ENCODE data around the gene CTDP1. TPM values are rescaled to one million over a fixed set of nuclear protein-coding genes. Genes with fewer than 3 reads are reported as not detected.
A peak's percentile ranks its signal among the peaks of the same experiment; 100 is the strongest.

Gene CTDP1
- total and polyA plus RNA-seq, 4 donors: 18.8 to 30.5 (median 21.7) TPM

DNA sequence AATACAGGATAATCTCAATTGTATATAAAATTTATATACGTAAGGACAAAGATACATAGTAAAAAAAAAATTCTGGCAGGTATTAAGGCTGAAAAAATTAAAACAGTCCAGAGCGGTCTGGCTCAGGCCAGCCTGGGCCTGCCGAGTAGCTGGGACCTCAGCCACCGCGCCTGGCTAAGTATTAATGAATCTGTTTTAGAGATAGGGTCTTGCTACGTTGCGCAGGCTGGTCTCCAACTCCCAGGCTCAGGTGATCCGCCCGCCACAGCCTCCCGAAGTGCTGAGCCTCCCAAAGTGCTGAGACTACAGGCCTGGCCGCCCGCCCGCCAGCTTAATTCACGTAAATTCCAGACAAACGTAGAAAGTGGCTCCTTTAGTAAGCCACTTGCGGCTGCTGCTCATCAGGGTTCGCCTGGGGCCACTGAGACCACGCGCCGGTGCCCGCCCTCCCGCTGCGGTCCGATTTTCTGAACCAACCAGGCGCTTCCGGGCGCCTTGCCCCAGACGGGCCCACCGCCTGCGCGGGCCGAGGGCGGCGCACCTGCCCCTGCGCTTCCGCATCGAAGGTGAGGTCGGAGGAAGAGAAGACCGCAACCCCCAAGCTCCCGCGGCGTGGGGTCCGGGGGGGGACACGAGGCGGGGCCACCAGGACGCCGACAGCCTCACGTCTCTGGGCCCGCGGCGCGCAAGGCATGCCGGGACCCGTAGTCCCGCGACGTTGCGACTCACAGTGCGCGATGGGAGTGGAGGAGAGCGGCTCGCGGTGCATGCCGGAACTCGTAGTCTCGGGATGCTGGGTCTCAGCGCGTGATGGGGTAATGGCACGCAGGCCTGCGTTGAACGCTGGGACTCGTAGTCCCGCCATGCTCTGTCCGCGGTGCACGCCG is 695 bp upstream of the CTDP1 start:
- H3K27me3 ChIP-seq (ENCODE audit: control insufficient read depth in 3 of 3, insufficient read depth in 3 of 3, low read length in 2 of 3): no peaks in the 10 kb centered on the region
- DNase-seq: peak; percentile 99 to 100 (median 99)
- ATAC-seq (ENCODE audit: insufficient read depth, low FRiP score): peak; percentile 95
- H3K27ac ChIP-seq (ENCODE audit: low read depth in 1 of 2, low read length in 1 of 2): peak overlapping the region; percentile 93 to 99
- H3K9ac ChIP-seq (ENCODE audit: insufficient read depth in 1 of 2, low read length in 2 of 2): peak overlapping the region; percentile 72 to 87
- H3K4me3 ChIP-seq: peak overlapping the region; percentile 94
- peaks cover 0 to 14% (median under 1%) of the 10 kb centered on the region in 4 donors for H3K36me3 ChIP-seq (ENCODE audit: control insufficient read depth in 4 of 4, insufficient read depth in 4 of 4, low read length in 4 of 4)
- no peaks in the 10 kb centered on the region for H3K9me3 ChIP-seq (ENCODE audit: control insufficient read depth in 4 of 4, insufficient read depth in 3 of 4, low read length in 3 of 4)
- H3K4me1 ChIP-seq (ENCODE audit: control insufficient read depth in 5 of 5, insufficient read depth in 5 of 5, low read length in 5 of 5): peaks cover 5 to 25% (median 12%) of the 10 kb centered on the region in 5 donors
- TF ChIP-seq, protein P1, sequence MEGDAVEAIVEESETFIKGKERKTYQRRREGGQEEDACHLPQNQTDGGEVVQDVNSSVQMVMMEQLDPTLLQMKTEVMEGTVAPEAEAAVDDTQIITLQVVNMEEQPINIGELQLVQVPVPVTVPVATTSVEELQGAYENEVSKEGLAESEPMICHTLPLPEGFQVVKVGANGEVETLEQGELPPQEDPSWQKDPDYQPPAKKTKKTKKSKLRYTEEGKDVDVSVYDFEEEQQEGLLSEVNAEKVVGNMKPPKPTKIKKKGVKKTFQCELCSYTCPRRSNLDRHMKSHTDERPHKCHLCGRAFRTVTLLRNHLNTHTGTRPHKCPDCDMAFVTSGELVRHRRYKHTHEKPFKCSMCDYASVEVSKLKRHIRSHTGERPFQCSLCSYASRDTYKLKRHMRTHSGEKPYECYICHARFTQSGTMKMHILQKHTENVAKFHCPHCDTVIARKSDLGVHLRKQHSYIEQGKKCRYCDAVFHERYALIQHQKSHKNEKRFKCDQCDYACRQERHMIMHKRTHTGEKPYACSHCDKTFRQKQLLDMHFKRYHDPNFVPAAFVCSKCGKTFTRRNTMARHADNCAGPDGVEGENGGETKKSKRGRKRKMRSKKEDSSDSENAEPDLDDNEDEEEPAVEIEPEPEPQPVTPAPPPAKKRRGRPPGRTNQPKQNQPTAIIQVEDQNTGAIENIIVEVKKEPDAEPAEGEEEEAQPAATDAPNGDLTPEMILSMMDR (IDR thresholded peaks at IDR 0.05; ENCODE audit: control extremely low read depth, extremely low read depth): no peak
- WGBS, 2 donors: 1% methylated on average over 60 to 77 of the region's 77 CpGs

DNA sequence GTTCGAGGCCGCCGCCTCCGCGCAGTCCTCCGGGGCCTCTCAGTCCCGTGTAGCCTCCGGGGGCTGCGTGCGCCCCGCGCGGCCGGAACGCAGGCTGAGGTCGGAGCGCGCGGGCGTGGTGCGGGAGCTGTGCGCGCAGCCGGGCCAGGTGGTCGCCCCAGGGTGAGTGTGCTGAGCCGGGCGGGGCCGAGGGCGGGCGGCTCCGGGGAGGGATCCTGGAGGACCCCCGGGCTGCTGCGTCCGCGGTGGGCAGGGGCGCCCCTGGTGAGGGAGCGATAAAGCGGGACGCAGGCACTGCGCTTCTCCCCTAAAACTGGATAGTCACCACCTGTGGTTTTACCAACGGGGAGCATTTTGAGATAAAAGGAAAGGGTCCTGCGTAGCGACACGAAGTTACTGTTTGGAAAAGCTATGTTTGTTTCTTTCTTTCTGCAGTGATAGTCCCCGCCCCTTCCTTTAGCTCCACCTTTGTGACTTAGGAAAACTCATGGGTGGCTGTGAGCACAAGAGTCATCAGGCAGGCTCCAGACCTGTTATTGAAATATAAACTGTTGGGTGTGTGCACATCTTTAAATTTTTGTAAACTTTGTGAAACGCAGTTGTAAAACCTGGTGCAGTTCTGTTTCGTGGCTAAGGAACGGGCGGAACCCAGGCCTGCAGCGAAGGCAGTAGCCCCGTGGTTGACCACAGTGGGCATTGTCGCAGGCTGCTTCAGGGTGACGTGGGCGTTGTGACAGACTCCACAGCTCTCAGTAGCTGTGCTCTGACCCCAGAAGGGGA is 687 bp downstream of the CTDP1 start:
- ATAC-seq (ENCODE audit: insufficient read depth, low FRiP score): no peak
- Histone ChIP-seq H3K27ac (ENCODE audit: low read depth in 1 of 2, low read length in 1 of 2) (peak overlapping the region; percentile 93 to 99), H3K9me3 (ENCODE audit: control insufficient read depth in 4 of 4, insufficient read depth in 3 of 4, low read length in 3 of 4) (no peaks in the 10 kb centered on the region), H3K27me3 (ENCODE audit: control insufficient read depth in 3 of 3, insufficient read depth in 3 of 3, low read length in 2 of 3) (no peaks in the 10 kb centered on the region), H3K9ac (ENCODE audit: insufficient read depth in 1 of 2, low read length in 2 of 2) (peak overlapping the region; percentile 52 to 67), H3K4me3 (peak overlapping the region; percentile 94), H3K36me3 (ENCODE audit: control insufficient read depth in 4 of 4, insufficient read depth in 4 of 4, low read length in 4 of 4) (peaks cover 0 to 14% (median 1%) of the 10 kb centered on the region in 4 donors), H3K4me1 (ENCODE audit: control insufficient read depth in 5 of 5, insufficient read depth in 5 of 5, low read length in 5 of 5) (peaks cover 5 to 25% (median 12%) of the 10 kb centered on the region in 5 donors)
- TF ChIP-seq, protein P1 (IDR thresholded peaks at IDR 0.05; ENCODE audit: control extremely low read depth, extremely low read depth): no peak
- WGBS, 2 donors: 2 to 3% methylated on average over 53 to 54 of the region's 54 CpGs
- DNase-seq: peak; percentile 43 to 55 (median 47)

DNA sequence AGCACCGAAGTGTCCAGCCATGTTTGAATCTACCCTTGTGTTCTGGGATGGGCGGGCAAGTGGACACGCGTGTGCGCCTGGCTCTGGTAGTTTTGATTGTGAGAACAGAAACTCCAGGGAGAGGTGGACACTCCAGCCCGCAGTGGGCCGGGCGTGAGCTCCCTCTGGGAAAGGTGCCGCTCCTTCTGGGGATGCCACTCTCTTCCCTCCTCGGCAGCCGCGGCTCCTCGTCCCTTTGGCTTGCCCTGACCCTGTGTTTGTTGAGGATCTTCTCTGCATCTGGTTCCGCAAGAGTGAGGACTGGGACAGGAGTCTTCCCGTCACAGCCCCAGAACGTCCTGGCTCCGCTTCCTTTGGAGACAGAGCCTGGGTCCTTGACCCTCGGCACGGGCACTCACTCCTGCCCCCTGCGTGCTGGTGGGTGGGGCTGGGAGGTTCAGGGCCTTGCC is 1.3 kb downstream of the CTDP1 start:
- no peak for ATAC-seq (ENCODE audit: insufficient read depth, low FRiP score)
- TF ChIP-seq, protein P1 (IDR thresholded peaks at IDR 0.05; ENCODE audit: control extremely low read depth, extremely low read depth): no peak
- peak overlapping the region; percentile 52 to 67 for H3K9ac ChIP-seq (ENCODE audit: insufficient read depth in 1 of 2, low read length in 2 of 2)
- H3K4me1 ChIP-seq (ENCODE audit: control insufficient read depth in 5 of 5, insufficient read depth in 5 of 5, low read length in 5 of 5): peaks cover 5 to 25% (median 12%) of the 10 kb centered on the region in 5 donors
- H3K4me3 ChIP-seq: peak overlapping the region; percentile 94
- peaks cover 0 to 12% (median 1%) of the 10 kb centered on the region in 4 donors for H3K36me3 ChIP-seq (ENCODE audit: control insufficient read depth in 4 of 4, insufficient read depth in 4 of 4, low read length in 4 of 4)
- no peak for DNase-seq
- 63 to 78% methylated on average over 19 to 20 of the region's 20 CpGs for WGBS, 2 donors
- no peaks in the 10 kb centered on the region for H3K9me3 ChIP-seq (ENCODE audit: control insufficient read depth in 4 of 4, insufficient read depth in 3 of 4, low read length in 3 of 4)
- no peaks in the 10 kb centered on the region for H3K27me3 ChIP-seq (ENCODE audit: control insufficient read depth in 3 of 3, insufficient read depth in 3 of 3, low read length in 2 of 3)
- peak overlapping the region in 1 of 2 donors; percentile 9 for H3K27ac ChIP-seq (ENCODE audit: low read depth in 1 of 2, low read length in 1 of 2)

Data from lung (tissue), 12 donors.